NCI-H2227 treated with DMSO at 0.1 percent for 48 hours (cell line): ENCODE results near the gene SNX18.

Experiments
- DNase-seq: peaks from one replicate; lab custom pipeline; 2025; lab: John Stamatoyannopoulos, UW

Gene SNX18

DNA sequence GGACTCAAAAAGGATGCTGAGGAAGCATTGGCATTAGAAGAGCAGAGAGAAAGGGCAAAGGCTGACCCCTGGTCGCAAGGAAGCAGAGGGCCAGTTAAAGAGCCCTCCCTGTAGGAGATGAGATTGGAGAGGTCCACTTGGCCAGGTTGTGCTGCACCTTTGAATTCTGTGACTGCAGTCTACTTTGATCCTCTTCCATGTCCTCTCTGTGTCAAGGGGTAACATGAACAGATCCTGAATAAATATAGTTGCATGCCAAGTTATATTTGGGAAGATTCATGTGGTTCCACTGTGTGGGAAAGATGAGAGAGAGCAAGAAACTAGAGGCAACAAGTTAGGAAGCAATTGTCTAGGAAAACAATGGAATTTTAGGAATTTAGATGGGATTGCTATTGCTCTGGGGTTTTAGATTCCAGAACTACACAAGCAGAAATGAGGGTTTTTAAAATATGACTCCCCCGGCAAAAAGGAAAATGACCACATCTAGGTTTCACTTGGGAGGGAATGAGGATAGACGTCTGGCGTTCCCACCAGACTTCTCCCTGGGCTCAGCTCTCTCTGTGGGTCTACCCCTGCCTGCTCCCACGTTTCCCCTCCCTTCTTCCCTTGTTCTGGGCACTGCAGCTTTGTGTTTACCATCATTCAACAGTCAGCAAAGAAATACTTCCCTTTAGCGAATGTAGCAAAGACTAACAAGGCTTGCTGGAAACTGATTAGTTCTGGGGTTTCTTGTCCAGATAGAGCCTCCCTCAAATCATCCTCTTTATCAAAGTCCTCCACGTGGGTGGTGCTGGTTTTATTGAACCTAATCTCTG, 63.6 kb downstream of the SNX18 start:
- DNase-seq, result no peak

DNA sequence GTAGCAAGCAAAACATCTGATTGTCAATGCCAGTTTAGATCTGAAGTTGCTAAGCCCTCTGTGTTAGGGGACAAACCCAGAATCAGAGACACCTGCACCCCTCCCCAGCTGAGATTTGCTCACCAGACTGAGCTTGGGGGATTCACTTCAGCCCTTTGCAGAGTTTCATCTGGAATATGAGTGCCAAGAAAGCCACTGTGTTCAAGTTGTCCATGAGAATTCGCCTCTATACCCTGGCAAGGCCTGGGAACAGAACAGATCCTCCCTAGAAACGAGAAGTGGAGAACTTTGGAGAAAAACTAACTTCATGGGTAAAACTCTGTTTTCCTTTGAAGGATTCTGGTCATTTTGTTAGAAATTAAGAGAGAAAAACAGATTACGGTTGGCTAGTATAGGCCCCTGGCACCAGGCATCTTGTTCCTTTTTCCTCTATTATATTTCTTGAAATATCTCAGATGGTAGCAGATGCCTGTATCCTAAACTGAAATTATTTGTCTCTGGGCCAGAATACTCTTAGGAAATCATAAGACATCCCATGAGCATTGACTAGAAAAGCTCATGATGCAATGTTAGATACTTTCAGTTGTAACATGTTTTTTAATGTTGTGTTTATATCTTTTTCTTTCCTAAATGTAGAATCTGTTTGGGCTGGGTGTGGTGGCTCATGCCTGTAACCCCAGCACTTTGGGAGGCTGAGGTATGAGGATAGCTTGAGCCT, 64.4 kb downstream of the SNX18 start:
- DNase-seq, result no peak

DNA sequence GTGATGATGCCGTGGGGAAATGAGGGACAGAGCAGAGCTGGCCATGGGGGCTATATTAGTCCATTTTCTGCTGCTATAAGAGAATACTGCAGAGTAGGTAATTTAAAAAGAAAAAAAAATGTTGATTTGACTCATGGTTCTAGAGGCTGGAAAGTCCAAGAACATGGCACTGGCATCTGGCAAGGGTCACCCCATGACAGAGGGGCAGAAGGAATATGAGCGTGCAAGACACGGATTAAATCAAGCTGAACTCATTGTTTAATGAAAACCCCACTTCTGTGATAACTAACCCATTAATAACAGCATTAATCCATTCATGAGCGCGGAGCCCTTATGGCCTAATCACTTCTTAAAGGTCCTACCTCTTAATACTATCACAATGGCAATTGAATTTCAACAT, 68.8 kb downstream of the SNX18 start:
- DNase-seq, result no peak

DNA sequence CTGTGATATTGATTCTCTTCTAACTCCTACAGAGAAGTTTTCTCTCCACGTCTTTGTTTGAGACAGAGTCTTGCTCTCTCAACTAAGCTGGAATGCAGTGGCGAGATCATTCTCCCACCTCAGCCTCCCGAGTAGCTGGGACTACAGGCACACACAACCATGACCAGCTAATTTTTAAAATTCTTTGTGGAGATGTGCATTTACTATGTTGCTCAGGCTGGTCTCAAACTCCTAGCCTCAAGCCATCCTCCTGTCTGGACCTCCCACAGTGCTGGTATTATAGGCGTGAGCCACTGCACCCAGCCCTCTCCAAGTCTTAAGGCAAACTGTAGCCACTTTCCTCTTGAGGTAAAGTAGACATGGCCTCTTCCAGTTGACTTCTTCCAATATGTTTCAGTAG, 72.2 kb downstream of the SNX18 start:
- DNase-seq, result no peak

DNA sequence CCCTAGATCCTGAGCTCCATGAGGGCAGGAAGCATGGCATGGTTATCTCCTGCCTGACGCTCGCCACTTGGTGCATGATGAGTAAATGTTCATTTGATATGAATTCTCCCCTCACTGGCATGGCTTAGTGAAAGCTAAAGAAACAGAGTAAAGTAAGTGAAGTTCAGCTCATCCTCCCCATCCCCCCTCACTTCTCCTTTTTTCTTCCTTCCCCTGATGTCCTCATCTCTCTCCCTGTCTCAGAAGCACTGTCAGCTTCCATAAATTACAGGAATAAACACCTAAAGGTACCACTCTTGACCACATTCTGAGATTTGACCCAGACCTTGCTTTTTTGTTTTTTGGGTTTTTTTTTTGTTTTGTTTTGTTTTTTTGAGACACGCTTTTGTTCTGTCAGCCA, 73.3 kb downstream of the SNX18 start:
- no peak for DNase-seq

DNA sequence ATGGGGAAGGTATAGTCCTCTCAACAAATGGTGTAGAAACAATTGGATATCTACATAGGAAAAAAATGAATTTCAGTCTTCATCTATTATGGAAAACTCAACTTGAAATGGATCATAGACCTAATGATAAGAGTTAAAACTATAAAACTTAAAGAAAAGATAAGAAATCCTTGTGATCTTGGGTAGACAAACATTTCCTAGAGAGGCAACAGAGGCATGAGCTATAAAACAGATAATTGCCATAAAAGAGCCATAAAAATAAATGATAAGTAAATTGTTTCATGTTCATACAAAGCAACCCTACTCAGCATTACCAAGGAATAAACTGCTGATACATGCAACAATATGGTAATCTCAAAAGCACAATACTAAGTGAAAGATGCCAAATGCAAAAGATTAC, 76.2 kb downstream of the SNX18 start:
- DNase-seq, result no peak

DNA sequence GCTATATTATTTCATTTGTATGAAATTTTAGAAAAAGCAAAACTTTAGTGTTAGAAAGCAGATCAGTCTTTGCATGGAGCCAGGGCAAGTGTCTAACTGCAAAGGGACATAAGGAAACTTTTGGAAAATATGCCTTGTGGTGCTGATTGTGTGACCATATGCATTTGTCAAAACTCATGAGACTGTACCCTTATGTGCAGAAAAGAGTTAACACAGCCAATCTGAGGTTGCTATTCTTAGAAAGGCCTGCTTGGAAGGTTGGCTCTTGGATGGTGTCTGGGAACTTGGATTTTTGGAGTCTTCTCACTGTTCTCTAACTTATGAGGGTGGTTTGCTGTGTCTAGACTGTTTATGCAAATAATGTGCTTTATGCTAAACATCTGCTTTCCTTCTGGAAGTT, 76.6 kb downstream of the SNX18 start:
- no peak for DNase-seq

DNA sequence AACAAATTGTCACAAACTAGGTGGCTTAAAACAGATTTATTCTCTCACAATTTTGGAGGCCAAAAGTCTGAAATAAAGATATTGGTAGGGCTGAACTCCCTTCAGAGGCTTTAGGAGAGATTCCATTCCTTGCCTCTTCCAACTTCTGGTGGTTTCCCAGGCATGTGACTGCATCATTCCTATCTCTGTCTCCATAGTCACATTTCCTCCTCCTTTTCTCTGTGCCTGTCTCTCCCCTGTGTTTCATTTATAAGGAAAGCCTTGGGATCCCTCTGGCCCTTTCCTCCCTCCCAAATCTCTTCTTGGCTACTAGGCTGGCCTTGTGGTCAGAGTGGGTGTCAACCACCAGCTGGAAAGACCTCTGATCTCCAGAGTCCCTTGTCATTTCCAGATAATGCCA, 78.2 kb downstream of the SNX18 start:
- no peak for DNase-seq
